Eye (tissue), 1 donor: ENCODE results near the gene SPESP1.
"Not testable (repeated sequence)": the region's sequence is repeated elsewhere in the genome, so short reads cannot be mapped to it uniquely, and the experiment has no call there.

Experiments
- DNase-seq: peaks from one replicate; pipeline ENCODE4 v3.0.0-alpha.2; 2015

Gene SPESP1

DNA sequence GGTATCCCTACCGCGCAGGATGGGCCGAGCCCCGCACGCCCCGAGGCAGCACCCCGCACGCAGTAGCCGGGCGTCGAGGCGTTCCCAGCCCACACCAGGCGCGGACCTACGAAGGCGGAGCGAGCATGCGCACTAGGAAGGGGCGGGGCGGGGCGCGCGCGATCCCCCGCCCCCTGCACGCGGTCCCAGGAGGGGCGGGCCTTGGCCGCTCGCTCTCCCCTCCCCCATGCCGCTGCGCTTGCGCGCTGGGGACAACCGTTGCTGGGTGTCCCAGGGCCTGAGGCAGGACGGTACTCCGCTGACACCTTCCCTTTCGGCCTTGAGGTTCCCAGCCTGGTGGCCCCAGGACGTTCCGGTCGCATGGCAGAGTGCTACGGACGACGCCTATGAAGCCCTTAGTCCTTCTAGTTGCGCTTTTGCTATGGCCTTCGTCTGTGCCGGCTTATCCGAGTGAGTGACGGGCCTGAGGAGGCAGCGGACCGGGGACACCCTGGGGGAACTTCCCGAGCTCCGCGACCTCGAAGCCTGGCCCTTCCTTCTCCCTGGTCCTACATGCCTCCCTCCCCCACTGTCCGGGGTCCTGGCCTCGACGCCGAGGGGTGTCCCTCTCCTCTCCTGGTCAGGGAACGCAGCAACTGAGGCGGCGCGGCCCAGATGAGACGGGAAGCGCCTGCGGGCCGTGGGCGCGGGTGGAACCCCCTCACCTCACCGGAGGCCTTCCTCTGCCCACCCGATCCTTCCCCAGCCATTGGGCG is at the start of gene SPESP1:
Gene SPESP1 (plus strand): TSS at position 258 of the 755 bp plus-strand sequence. CDS start 129 bp downstream, at position 387.
- peak; percentile 60 for DNase-seq

DNA sequence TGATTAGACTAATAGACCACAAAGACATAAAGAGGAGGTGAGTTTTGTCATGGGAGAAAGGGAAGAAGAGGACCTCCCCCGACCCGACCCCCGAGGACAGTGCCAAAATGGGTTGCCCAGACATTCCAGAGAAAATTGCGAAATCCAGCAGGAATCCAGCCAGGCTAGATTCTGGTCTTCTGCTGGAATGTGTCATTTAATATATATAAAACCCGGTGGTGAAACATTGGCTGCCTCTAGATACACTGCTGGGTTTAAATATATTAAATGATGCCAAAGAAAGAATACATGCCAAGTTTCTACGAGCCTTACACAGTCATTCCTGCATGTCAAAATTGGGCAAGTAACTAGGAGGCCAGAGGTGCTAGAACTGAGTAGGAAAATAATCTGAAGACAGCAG is 45.3 kb upstream of the SPESP1 start:
- DNase-seq: peak; percentile 44

DNA sequence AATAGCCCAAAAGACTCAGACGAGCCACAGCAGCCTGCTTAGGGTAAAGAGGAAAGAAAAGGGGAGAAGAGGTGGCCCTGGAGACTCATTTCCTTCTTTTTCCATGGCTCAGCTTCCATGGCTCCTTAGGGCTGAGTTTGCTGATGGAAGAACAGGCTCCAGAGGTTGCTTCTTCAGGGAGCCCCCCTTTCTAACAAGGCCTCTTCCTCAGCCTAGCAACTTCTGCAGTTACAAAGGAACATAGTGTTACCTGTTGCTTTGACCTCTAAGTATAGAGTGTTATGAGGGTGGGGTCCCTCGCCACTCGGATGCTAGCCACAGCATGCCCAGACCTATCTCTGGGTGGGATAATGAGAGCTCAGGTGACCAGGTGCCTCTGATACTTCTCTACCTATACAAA is 43.2 kb upstream of the SPESP1 start:
- DNase-seq: no peak

DNA sequence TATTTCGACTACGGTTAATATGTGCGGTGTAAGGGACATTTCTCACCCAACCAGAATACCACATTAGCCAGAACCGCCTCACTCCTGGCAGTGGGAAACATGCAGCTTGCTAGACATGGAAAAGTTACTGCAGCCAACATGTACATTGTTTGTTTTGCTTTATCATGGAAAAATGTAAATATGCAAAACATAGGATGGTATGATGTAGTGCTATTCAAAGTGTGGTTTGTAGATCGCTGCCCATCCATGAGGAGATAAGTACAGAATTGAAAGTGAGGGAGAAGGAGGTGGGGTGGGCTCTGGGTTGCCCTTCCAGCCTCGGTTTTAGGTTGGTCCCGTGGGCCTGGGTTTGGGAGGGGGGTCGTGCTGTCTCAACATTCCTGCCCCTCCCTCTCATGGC is 42.5 kb upstream of the SPESP1 start:
- DNase-seq: peak; percentile 25

DNA sequence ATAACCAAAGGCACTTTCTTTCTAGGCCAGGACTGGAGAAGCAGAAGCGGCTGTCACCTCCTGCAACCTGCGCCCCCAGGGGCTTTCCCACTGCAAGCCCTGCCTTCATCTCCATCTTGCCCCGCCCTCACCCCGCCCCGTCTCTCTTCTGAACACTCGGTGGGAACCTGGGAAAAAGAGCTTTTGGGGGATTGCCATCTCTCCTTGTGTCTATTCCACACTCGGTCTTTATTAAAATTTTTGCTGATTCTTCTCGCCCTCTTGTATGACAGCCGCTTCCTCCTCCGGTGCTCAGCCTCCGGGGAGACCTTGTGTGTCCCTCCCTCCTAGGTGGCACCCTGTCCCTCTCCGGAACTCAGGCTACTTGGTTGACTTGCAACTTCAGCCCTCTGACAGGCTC is 41.9 kb upstream of the SPESP1 start:
- DNase-seq: no peak

DNA sequence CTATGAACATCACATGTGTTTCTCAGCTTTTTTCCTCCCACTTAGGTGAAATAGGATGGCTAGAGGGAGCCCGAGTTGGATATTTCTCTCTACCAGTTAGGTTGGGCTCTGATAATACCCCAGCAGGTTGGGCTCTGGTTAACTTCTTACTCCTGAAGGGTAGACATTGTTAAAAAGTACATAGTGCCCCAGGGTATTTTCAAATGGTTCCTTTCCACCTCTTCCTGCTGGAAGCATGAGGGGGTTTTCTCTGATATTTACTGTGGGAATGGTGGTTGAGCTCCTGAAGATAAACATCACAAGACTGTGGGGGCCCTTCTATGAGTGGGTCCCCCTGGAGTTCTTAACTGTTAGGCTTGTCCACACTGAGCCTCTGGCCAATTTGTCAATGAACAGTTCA is 36.1 kb upstream of the SPESP1 start:
- DNase-seq: no peak

DNA sequence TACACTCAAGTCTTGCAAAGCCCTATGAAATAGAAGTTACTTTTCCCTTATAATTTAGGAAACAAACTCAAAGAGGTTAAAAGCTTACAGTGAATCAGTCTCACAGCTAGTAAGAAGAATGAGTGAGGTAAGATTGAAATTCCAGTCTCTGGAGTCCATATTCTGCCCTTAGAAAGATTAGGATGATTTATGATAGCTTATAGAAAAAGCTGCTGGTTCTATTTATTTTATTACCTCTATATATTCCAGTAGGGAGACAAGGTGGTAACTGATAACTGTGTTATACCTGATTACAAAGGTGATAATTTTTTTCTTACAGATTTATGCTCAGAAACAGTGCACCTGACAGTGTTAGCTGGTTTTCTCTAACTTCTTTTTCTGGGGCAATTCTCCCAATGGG is 34.1 kb upstream of the SPESP1 start:
- DNase-seq: no peak

DNA sequence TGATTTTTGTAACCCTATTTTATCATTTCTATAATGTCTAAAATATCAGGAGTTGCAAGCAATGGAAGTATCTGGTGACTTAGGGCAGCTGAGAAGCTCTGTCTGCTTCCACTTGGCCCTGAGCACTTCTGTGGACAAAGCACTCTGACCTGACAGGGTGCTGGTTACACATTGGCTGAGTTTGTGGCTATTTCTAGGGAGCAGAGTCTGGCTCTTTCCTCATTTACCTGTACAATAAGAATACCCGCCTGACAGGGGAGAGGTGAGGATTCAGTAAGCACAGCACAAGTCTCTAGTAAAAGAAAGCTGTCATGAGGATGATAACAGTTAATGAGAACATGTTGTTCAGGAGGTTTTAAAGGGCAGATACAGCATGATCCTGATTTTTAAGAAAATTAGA is 33.3 kb upstream of the SPESP1 start:
- no peak for DNase-seq

DNA sequence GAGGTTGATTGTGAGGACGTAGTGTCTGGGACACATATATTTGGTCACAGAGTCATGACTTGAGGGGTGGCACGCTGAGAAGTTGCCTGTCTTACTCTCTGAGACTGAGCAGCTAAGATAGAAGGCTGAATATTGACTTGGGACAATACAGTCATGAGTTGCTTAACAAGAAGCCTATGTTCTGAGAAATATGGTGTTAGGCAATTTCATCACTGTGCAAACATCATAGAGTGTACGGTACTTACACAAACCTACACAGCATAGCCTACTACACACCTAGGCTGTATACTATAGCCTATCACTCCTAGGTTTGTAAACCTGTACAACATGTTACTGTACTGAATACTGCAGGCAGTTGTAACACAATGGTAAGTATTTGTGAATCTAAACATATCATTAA is 30.3 kb upstream of the SPESP1 start:
- DNase-seq: no peak

DNA sequence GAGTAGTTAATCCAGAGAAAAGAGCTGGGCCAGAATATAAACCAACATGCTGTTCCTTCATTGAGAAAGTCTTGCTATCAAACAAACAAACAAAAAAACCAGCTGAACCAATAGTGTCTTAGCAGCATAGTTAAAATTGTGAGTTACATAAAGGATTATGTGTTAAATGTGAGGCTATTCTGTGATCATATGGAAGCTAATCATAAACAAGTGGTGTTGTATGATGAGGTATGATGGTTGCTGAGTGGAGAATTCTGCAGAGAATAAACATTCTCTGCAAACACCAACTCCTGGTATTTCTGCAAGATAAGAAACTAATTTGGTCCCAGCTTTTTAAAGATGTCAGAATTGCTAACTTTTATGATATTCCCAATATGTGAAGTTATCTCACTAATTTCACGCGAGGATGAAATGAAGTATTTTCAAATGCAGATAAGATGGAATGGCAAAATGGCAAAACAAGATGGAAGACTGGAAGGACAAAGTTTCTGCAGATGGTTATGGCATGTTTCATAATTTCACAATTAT is 22.9 kb upstream of the SPESP1 start:
- DNase-seq: no peak

DNA sequence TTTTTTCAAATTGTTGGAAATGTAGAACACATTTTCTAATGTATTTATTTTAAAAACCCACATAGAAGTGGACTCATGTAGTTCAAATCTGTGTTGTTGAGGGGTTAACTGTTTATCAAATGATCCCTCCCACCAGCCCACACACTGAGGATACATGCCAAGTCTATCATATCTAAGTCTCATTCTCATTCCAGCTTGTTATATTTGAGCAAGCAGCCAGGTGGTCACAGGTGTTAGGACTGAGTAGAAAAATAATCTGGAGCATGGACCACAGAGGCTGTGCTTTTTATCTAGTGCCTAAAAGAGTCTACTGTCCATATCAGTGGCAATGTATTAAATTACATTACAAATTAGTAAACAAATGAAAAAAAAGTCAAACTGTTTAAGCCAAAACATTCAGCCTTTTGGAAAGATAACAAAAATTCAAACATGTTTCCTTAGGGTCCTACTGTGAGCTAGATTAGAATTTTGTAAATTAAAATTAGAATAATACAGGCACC is 20.7 kb upstream of the SPESP1 start:
- no peak for DNase-seq

DNA sequence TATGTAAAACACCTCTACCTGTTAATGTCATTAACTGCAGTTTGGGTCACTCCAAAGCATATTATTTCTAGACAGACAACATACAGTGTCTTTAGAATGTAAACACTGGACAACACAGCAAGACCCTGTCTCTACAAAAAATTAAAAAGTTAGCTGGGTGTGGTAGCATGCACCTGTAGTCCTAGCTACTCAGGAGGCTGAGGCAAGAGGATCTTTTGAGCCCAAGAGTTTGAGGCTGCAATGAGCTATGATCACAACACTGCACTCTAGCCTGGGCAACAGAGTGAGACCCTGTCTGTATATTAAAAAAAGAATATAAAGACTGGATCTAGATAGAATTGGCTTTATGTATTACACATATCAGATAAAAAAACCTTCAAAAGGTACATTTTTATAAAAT is 20.0 kb upstream of the SPESP1 start:
- no peak for DNase-seq

DNA sequence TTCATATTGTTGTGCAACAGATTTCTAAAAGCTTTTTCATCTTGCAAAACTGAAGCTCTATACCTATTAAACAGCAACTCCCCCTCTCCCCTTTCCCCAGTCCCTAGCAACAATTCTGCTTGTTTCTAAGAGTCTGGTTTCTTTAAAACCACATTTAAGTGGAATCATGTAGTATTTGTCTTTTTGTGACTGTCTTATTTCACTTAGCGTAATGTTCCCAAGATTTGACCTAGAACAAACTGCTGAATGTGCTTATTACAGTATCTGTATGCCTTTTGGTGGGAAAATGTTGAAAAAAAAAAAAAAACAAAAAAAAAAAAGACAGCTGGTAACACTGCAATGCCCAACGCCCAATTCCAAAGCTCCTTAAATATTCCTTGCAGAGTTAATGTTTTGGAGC is 19.5 kb upstream of the SPESP1 start:
- no peak for DNase-seq

DNA sequence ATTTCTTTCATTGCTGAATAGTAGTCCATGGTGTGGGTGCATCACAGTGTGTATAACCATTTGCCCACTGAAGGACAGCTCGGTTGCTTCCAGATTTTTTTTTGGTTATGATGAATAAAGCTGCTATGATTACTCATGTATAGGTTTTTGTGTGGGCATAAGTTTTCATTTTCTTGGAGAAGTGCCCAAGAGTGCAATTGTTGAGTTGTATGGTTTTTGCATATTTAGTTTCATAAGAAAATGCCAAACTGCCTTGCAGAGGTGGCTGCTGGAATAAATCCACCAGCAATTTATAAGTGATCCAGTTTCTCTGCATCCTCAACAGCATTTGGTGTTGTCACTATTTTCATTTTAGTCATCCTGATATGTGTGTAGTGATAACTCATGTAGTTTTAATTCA is 8.4 kb upstream of the SPESP1 start:
- no peak for DNase-seq

DNA sequence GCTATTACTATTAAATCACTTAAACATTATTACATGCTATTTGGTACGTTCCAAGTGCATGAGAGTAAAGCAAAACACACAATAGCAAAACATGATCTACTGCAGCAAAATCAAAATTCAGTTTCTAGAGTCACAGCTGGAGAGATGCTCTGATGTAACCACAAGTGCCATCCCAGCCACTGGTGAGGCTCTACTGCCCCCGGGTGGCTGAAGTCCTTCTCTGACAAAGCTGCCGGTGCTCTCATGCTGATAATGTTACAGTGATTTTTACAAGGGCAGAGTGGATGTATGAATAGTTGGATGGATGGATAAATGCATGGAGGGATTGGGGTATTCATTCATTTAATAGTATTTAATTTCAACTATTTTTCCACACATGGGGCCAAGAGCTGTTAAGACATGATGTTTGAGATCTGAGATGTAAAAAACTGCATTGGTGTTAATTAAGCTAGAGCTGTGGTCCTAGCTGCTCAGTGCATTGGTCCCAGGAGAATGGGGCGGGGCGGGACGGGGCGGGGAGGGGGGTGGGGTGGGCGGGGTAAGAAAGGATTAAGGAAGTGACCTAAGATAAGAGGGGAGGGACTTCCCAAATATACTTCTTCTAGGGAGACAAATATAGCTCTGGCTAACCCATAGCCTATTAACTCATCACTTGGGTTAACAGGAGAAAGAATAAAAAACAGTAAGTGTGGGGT is 5.3 kb upstream of the SPESP1 start:
- DNase-seq: peak; percentile 94

DNA sequence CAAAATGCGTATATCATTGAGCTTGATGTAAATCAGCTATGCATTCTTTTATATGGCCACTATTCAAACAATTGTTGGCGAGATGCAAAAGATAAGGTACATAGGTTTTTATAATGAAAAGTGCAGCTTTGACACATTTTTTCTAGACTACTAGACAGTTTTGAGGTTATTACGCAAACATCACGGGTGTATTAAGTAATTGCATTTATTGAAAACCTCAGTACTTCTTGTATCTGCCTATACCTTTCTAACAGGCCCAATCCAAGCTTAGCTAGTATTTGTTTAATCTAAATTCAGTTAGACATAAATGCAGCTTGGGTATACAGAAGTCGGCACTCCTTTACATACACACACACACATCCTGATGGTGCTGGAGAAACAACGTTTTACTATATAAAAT is 2.7 kb downstream of the SPESP1 start:
- DNase-seq: no peak

DNA sequence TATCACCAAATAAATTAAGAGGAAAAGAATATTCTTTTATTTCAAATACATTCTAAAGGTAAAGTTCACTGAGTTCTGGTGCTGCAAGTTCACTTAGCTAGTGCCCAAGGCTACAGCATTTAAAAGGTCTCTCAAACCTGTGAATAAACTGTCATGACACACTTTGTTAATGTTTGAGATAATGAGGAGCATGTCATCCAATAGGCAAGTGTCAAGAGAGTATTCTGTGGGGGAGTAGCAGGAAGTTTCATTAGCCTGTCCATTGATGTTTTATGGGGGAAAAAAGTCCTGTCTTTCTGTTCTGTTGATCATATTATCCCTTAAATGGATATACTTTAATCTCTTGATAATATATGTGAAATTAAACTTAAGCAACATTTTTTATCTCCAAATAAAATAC is 4.0 kb downstream of the SPESP1 start:
- peak; percentile 2 for DNase-seq

DNA sequence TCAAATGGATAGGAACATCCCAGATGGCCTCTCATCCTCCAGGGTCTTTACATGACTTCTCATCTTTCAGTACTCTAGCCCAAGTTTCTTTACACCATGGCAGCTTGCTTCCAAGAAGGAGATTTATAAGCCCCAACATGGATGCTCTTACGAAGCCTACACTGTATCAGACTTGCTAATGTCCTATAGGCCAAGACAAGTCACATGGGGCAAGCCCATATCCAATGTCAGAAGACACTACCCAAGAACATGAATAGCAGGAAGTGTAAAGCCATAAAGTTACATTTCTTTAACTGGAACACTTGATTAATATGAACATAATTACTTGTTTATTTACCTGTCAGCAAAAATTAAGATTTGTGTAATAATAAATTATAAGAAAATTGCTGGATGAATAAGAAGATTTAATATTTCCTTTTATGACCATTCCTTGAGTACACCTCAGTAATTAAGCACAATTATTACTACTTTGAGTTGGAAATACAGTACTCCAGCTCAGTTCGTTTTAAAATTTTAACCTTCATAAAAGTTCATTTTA is 5.1 kb downstream of the SPESP1 start:
- DNase-seq: no peak

DNA sequence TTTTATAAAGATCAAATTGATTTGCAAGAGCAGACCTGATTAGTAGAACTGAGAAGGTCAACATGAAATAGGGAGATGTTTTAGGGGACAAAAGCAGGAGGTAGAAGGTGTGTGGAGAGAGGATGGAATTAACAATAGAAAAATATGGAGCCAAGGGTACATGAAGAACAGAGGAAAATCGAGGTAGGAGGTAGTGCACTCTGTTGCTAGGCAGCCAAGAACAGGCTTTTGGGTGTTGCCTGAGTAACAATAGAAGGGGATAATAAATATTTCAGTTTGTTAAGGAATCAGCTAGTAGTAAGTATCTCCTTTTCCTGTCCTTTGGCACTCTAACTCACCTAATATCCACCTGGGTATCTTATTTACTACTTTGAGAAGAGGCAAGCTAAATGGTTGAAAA is 9.2 kb downstream of the SPESP1 start:
- DNase-seq: no peak

DNA sequence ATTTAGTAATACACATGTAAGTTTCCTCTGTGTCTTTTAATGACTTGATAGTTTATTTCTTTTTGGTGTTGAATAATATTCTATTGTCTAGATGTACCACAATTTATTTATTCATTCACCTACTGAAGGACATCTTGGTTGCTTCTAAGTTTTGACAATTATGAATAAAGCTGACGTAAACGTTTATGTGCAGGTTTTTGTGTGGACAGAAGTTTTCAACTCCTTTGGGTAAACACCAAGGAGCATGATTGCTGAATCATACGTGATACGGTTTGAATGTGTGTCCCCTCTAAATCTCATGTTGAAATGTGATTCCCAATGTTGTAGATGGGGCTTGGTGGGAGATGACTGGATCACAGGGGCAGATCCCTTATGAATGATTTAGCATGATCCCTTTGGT is 21.5 kb downstream of the SPESP1 start:
- no peak for DNase-seq

DNA sequence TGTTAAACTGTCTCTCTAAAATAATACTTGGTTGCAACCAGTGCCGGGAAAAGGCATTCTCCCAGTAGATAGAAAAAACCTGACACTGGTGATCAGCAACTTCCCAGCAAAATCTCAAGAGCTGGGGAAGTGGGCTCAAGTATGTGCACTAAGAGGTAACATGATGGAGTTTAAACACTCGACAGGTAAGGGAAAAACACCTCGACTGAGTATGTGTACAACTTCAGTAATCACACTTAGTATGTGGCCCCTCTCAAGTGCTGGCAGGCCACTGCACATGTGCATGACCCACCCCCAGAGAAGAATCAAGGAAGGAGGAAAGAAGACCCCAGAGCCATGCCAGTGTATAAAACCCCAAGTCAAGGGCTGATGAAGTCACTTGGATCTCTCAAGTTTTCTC is 27.4 kb downstream of the SPESP1 start:
- no peak for DNase-seq

DNA sequence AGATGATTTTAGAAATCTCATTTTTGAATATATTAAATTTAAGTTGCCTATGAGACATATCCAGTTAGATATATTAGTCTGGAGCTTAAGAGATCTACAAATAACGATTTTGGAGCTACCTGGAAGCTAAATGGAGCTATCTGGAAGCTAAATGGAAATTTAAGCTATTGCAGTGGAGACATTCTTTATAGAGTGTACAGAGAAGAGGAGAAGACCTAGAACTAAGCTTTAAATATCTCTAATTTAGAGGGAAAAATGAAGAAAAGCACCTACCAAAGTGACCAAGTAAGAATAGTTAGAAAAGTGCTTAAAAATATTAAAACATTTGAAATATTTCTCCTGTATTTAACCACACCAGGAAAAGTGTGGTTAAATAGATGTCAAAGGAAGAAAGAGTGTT is 28.3 kb downstream of the SPESP1 start:
- DNase-seq: no peak

DNA sequence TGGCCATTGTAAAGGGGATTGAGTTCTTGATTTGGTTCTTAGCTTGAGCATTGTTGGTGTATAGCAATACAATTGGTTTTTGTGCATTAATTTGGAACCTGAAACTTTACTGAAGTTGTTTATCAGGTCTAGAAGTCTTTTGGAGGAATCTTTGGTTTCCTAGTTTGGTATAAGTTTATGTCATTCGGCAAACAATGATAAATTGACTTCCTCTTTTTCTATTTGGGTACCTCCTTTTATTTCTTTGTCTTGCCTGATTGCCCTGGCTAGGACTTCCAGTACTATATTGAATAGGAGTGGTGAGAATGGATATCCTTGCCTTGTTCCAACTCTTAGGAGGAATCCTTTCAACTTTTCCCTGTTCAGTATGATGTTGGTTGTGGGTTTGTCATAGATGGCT is 32.1 kb downstream of the SPESP1 start:
- no peak for DNase-seq

DNA sequence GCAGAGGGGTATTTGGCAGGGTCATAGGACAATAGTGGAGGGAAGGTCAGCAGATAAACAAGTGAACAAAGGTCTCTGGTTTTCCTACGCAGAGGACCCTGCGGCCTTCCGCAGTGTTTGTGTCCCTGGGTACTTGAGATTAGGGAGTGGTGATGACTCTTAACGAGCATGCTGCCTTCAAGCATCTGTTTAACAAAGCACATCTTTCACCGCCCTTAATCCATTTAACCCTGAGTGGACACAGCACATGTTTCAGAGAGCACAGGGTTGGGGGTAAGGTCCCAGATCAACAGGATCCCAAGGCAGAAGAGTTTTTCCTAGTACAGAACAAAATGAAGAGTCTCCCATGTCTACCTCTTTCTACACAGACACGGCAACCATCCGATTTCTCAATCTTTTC is 33.4 kb downstream of the SPESP1 start:
- DNase-seq: not testable (repeated sequence)
